GM18868 (cell line): ENCODE data around the gene WDR55.
A peak's percentile ranks its signal among the peaks of the same experiment; 100 is the strongest.
"Not testable (repeated sequence)": the region's sequence is repeated elsewhere in the genome, so short reads cannot be mapped to it uniquely, and the experiment has no call there.

Source experiments
- ATAC-seq: cut with Tn5 transposase; IDR thresholded peaks from one replicate; pipeline ENCODE4 v1.9.1; 2021; ENCODE audit warnings: mild to moderate bottlenecking, moderate library complexity; ENCODE audit not compliant: unreplicated experiment

Gene WDR55

DNA sequence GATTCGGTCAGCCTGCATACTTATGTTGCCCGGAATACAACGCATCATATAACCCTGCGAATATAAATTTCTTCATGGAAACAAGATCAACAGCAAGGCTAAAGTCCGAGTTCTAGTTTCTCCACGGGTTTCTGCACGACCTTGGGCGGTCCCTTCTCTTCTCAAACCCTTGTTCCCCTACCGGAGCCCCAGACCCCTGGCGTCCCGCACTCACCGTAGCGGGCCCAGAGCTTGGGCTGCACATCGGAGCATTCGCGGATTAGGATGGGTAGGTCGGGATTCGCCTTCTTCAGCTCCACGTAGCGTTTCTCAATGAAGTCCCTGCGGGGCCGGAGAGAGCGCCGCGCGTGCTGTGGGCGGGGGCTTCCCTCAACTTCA, 17.7 kb upstream of the WDR55 start:
- peak; percentile 12 for ATAC-seq

GRCh38 chr5:140658870-140659269, 5.8 kb upstream of the WDR55 start:
- ATAC-seq, result no peak

DNA sequence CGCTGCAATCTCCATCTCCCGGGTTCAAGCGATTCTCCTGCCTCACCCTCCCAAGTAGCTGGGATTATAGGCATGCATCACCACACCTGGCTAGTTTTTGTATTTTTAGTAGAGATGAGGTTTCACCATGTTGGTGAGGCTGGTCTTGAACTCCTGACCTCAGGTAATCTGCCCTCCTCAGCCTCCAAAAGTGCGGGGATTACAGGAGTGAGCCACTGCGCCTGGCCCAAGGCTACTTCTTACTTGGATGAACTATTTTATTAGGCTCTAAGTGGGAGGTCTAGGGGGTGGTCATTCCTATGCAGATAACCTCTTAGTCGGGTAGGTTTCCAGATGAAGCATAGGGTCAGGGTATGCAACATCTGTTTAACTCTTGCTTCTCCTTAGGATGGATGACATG, 4.3 kb upstream of the WDR55 start:
- ATAC-seq, result not testable (repeated sequence)

- ATAC-seq, result no peak
Observed at GRCh38 chr5:140664030-140664358, 710 bp upstream of the WDR55 start.

- not testable (repeated sequence) for ATAC-seq
Observed at GRCh38 chr5:140671035-140671434, 6.3 kb downstream of the WDR55 start.

- ATAC-seq, result no peak
Observed at GRCh38 chr5:140671472-140672125, 6.9 kb downstream of the WDR55 start.

DNA sequence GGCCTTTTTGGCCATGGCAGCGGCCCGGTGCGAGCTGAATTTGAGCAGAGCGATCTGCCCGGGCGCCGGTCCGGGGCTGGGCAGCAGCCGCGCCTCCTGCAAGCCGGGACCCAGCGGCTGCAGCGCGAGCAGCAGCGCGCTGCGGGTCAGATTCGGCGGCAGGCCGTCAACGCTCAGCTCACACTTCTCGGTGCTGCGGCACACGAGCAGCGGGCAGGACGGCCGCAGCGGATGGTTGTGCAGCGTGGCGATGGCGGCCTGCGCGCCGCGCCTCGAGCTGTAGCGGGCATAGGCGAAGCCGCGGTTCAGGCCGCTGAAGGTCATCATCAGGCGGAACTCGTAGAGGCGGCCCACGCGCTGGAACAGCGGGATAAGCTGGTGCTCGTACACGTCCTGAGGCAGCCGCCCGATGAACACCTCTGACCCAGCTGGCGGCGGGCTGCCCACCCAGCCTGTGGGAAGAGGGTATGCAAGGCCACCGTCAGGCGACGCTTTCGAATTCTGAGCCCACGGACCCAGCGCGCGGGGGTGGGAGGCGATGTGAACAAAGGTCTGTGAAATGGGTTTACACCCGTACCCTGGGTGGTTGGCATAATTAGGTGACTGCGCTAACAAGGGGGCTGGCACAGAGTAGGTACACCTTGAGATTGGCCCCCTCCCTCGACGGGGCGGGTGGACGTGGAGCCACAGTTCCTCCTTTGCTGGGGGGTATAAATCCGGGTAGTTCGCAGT, 7.9 kb downstream of the WDR55 start:
- ATAC-seq, result no peak

DNA sequence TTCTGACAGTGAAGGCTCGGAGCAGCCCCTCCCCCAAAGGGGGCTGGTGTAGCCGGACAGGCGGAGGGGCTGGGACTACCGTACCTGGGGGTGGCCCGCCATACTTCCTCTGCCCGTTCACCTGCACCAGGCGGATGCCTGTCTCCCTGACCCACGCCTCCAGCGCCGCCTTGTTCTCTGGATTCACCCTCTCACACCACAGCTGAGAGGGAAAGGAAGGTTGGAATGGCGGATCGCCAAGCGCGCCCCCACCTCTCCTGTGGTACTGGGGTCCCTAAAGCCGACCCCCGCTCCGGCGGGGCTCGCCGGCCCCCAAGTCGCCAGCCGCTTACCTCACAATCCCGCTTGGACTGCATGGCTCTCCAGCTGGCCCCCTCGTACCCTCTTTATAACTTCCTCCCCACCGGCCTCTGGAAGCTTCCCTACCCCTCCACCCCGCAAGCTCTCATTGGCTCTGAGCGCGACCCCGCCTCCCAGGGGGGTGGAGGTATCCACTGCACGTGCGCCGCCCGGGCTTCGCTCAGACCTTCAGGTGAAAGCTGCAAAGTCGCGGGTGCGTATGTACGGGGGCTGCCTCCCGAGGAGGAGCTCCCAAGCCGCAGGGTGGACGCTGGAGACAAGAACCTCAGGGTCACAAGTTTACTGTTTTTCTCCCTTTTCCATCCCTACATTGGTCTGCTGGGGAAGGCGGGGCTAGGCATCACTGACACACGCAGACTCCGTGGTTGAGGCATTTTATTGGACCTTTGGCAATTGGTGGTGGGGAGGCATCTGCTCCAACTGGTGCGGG, 8.7 kb downstream of the WDR55 start, which contains the start of gene DND1:
Gene DND1, minus strand, starts transcription at position 390 of the 790 bp plus-strand sequence. Its CDS starts 34 bp downstream, at position 356.
- no peak for ATAC-seq

DNA sequence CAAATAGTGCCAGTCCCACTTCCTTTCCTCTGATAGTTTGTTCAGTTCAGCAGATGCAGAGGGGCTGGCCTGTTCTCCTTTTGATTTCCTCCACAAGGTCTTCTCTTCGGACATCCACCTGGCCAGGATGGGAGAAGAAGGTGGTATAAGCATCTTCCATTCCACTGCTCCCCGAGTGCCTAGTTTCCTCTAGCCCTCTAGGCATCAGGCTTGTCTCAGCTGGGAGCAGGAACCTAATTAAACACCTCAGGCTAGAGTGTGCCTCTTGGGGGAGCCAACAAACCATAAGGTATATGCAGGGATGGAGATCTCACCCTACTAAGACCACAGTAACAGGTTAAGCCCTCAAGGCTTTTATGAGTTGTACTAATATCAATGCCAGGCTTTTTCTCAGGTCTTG, 9.5 kb downstream of the WDR55 start:
- no peak for ATAC-seq

- no peak for ATAC-seq
Observed at GRCh38 chr5:140674629-140675028, 9.9 kb downstream of the WDR55 start.

GRCh38 chr5:140677947-140678346, 13.2 kb downstream of the WDR55 start:
- ATAC-seq, result peak; percentile 69

DNA sequence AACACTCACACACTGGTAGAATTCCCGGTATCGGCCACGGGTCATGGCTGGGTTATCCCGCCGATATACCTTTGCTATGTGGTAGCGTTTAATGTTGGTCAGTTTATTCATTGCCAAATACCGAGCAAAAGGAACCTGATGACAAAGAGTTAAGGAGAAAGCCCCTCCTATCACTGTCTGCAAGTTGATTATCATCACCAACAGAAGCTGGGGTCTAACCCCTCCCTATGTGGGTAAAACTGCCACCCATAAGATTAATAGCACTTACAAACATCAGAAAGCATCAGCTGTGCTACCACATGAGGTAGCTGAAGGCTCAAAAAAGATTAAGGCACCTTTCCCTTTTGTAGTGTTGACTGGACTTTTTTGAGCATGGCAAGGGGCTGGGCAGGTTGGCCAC, 14.3 kb downstream of the WDR55 start:
- ATAC-seq, result no peak

DNA sequence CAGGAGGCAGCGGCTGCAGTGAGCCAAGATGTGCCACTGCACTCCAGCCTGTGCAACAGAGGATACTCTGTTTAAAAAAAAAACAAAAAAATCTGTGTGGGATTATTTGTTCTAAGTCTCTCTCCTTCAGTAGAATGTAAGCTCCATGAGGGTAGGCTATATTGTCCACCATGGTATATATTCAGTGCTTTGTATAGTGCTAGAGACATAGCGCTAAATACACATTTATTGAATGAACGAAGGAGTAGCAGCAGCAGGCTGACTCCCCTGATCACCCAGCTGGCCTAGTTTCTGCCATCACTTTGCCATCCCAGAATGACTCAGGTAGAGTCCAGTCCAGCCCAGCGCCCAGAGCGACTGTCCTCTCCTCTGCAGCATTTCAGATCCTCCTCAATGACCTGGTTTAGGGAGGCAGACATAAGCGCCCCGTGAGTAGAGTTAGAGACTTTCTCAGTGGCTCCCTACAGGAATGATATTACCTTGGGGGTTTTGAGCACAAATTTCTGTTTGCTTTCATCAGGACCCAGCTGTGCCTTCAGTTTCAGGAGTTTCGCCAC, 25.8 kb downstream of the WDR55 start:
- no peak for ATAC-seq

- ATAC-seq, result peak; percentile 98
Observed at GRCh38 chr5:140690941-140691924, 26.5 kb downstream of the WDR55 start, which contains the start of the genes HARS1 and HARS2. TSS of gene HARS1 (minus strand) at chr5:140691370. CDS start at chr5:140691304, 66 bp downstream. TSS of gene HARS2 (plus strand) at chr5:140691455. CDS start at chr5:140691649, 194 bp downstream.

GRCh38 chr5:140694276-140694675, 29.6 kb downstream of the WDR55 start:
- ATAC-seq, result no peak

DNA sequence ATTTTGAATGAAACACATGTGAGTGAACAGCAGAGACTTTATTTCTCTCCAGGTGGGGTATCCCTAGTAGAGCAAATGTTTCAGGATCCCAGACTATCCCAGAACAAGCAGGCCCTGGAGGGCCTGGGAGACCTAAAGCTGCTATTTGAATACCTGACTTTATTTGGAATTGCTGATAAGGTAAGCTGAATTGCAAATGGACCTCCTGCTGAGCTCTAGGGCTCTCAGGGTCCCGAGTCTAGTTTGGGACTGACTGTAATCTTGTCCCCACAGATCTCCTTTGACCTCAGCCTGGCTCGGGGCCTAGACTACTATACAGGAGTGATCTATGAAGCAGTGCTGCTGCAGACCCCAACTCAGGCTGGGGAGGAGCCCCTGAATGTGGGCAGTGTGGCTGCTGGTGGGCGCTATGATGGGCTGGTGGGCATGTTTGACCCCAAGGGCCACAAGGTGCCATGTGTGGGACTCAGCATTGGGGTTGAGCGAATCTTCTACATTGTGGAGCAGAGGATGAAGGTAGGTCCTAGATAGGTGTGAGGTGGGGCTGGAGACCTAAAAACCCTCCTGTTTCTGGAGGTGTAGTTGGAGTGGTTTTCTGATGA, 32.3 kb downstream of the WDR55 start:
- ATAC-seq, result no peak

DNA sequence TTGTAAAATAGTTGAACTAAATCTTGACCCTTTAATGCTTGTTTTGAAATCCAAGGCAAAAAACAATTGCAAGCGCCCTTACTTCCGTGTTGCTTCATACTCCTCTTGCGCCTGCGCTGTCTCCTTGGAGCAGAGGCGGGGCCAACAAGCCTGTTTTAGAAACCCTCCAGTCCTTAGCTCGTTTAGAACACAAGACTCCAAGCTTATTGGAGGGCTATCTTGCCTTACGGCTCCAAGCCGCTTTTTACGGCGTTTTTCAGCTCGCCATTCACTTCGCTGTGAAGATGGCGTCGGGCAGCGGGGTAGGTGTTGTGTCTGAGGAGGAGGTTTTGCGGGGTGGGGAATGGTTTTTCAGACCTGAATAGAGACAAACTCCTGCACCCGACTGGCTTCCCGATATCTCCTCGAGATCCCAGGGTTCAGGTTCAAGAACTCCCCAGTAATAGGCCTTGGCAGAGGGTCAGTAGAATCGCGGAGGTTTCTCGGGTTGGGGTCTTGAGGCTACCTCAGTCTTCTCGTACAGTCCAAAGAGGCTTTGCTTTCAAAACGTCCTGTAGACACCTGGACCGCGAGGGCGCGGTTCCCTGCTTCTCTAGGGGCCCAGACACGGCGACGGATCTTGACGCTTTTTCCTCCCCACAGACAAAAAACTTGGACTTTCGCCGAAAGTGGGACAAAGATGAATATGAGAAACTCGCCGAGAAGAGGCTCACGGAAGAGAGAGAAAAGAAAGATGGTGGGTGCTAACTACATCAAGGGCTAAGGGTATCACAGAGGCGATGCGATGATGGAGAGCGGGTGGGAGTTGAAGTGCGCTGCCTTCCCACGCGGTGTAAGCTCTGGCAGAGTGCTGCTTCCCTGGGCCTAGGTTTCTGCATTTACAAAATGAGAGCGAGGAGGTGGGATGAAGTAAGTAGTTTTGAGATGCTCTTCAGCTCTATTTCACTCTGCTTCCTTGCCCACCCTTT, 35.8 kb downstream of the WDR55 start, which contains the start of gene ZMAT2:
Gene ZMAT2, plus strand, starts transcription at position 271 of the 968 bp plus-strand sequence. Its CDS starts 14 bp downstream, at position 285.
- peak; percentile 98 for ATAC-seq

- no peak for ATAC-seq
Observed at GRCh38 chr5:140707812-140708211, 43.1 kb downstream of the WDR55 start.
